ENCODE data around the gene DGKB.

DNA sequence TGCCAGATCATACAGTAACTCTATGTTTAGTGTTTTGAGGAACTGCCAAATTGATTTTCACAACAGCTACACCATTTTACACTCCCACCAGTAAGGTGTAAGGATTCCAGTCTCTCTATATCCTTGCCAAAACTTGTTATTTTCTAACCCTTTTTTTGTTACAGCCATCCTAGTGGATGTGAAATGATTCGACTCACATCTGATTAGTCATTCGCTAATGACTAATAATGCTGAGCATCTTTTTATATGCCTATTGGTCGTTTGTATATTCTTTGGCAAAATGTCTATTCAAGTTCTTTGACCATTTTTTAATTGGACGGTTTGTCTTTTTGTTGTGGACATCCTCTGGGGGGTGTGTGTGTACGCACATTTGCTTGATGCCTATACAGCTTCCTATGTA lies 142.8 kb downstream of the DGKB start:
- TF ChIP-seq CTCF (conservative IDR thresholded peaks at IDR 0.05 in 1 of 2, IDR thresholded peaks at IDR 0.05 in 1 of 2; ENCODE audit: extremely low read depth in 1 of 2, insufficient read depth in 1 of 2, low read depth in 1 of 2, low read length in 2 of 2) (no peak), EZH2 (IDR thresholded peaks at IDR 0.05; ENCODE audit: borderline replicate concordance, low read length) (no peak)

Measured in mammary epithelial cell (primary cell).